T-helper 1 cell treated with Interleukin-12 subunit alpha and Interleukin-12 subunit beta and Interleukin-4 antibody, amounts not matched to agents 30 μg/mL and 1 μg/mL, for 36 hours (primary cell): Measurements from ENCODE around the gene ARHGEF10L.

Source experiments
- H3K27ac Mint-ChIP-seq: one replicate; pipeline ENCODE4 v1.8.0; 2021; ENCODE audit warnings: mild to moderate bottlenecking, mixed read lengths
- H3K27me3 Mint-ChIP-seq: one replicate; pipeline ENCODE4 v1.8.0; 2021; ENCODE audit warnings: low read depth, mixed read lengths
- H3K36me3 Mint-ChIP-seq: one replicate; pipeline ENCODE4 v1.8.0; 2021; ENCODE audit warnings: low read depth, mixed read lengths
- H3K4me1 Mint-ChIP-seq: one replicate; pipeline ENCODE4 v1.8.0; 2021; ENCODE audit warnings: low read depth, mixed read lengths
- H3K4me3 Mint-ChIP-seq: one replicate; pipeline ENCODE4 v1.8.0; 2021; ENCODE audit warnings: mild to moderate bottlenecking, moderate library complexity, mixed read lengths
- H3K9me3 Mint-ChIP-seq: one replicate; pipeline ENCODE4 v1.8.0; 2021; ENCODE audit warnings: mixed read lengths

The ARHGEF10L gene

GRCh38 chr1:17566417-17566816 lies 26.9 kb downstream of the ARHGEF10L start:
- Mint-ChIP-seq H3K36me3 (no peaks in the 10 kb centered on the region), H3K27me3 (no peaks in the 10 kb centered on the region), H3K27ac (no peak overlapping the region), H3K4me1 (no peaks in the 10 kb centered on the region), H3K4me3 (no peak overlapping the region), H3K9me3 (no peaks in the 10 kb centered on the region)

DNA sequence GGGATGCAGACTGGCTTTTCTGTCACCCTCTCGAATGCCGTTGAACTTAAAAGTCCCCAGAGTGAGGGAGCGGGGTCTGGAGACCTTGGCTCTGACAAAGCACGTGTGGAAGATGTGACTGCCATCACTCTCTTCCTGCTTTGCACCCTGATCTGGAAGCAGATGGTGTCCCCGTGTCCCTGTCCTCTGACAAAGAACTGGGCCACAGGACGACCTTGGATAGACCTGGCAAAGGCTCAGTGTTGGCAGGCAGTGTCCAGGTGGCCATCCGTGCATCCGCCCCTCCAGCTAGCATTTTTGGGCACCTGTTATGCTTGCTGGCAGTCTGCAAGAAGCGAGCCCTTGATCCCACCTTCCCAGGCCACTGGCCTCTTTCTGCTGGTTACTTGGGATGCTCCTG lies 27.4 kb downstream of the ARHGEF10L start:
- Mint-ChIP-seq H3K9me3 (no peaks in the 10 kb centered on the region), H3K36me3 (no peaks in the 10 kb centered on the region), H3K27ac (no peak overlapping the region), H3K4me3 (no peak overlapping the region), H3K27me3 (no peaks in the 10 kb centered on the region), H3K4me1 (no peaks in the 10 kb centered on the region)

DNA sequence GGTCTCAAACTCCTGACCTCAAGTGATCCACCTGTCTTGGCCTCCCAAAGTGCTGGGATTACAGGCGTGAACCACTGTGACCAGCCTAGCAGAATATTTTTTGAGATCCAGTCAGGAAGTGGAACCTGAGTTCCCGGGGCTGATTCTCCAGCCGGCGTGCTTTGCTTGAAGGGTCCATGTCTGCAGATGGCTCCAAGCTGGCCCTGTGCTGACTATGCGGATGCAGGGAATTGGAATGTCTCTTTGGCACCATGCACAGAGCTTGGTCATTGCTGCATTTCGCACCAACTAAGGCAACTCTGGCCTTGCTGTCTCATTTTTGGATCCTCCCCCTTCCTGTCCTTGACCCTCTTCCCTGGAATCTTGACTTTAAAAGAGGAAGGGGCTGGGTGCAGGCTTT lies 28.1 kb downstream of the ARHGEF10L start:
- Mint-ChIP-seq H3K9me3 (no peaks in the 10 kb centered on the region), H3K4me1 (no peaks in the 10 kb centered on the region)

DNA sequence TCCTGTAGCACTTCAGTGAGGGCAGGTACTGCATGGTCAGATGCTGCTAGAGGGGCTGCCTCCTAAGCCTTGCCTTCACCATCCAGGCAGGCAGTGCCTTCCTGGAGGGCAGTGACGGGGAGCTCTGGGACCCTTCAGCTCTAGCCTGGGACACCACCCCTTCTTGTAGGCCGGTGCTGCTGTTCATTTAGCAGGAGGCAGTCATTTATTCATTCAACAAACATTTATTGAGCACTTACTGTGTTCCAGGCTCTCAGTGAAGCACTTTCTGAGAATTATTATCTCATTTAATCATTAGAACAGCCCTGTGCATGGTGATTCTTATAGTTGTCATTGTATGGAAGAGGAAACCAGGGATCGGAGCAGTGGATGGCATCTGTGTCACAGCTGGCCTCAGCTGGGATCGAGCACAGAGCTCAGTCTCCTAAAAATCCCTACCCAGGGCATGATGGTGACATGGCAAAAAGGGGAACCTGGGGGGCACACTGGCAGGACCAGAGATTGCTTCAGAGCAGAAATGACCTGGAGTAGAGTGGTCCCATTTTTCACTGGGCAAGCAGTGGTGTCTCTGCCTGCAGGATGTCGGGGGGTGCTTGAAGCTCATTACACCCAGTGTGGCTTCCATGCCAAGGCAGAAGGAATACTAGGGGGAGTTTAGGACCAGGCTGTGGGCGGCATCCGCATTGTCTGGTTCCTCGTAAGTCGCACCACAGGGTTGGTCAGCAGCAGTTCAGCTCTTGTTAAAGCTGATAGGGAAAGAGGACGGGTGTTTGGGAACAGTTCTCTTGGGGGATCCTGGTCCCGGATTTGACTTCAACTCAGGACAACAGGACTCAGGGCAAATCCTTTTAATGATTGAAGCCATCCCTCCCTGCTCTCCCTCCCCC lies 28.8 kb downstream of the ARHGEF10L start:
- H3K27me3 Mint-ChIP-seq: no peaks in the 10 kb centered on the region
- H3K9me3 Mint-ChIP-seq: no peaks in the 10 kb centered on the region
- no peaks in the 10 kb centered on the region for H3K4me1 Mint-ChIP-seq
- H3K36me3 Mint-ChIP-seq: no peaks in the 10 kb centered on the region
- H3K27ac Mint-ChIP-seq: no peak overlapping the region
- no peak overlapping the region for H3K4me3 Mint-ChIP-seq

More for the DNA sequence above, 28.1 kb downstream of the ARHGEF10L start:
- no peak overlapping the region for H3K4me3 Mint-ChIP-seq
- H3K27me3 Mint-ChIP-seq: no peaks in the 10 kb centered on the region
- no peaks in the 10 kb centered on the region for H3K36me3 Mint-ChIP-seq
- H3K27ac Mint-ChIP-seq: no peak overlapping the region

- Mint-ChIP-seq H3K4me3 (no peak overlapping the region), H3K9me3 (no peaks in the 10 kb centered on the region), H3K27ac (no peak overlapping the region), H3K27me3 (no peaks in the 10 kb centered on the region), H3K36me3 (no peaks in the 10 kb centered on the region), H3K4me1 (no peaks in the 10 kb centered on the region)
Measured at GRCh38 chr1:17569200-17570139, 30.0 kb downstream of the ARHGEF10L start.

GRCh38 chr1:17570228-17570627 lies 30.7 kb downstream of the ARHGEF10L start:
- no peak overlapping the region for H3K4me3 Mint-ChIP-seq
- H3K27me3 Mint-ChIP-seq: no peaks in the 10 kb centered on the region
- no peaks in the 10 kb centered on the region for H3K9me3 Mint-ChIP-seq
- H3K36me3 Mint-ChIP-seq: no peaks in the 10 kb centered on the region
- H3K4me1 Mint-ChIP-seq: no peaks in the 10 kb centered on the region
- no peak overlapping the region for H3K27ac Mint-ChIP-seq

DNA sequence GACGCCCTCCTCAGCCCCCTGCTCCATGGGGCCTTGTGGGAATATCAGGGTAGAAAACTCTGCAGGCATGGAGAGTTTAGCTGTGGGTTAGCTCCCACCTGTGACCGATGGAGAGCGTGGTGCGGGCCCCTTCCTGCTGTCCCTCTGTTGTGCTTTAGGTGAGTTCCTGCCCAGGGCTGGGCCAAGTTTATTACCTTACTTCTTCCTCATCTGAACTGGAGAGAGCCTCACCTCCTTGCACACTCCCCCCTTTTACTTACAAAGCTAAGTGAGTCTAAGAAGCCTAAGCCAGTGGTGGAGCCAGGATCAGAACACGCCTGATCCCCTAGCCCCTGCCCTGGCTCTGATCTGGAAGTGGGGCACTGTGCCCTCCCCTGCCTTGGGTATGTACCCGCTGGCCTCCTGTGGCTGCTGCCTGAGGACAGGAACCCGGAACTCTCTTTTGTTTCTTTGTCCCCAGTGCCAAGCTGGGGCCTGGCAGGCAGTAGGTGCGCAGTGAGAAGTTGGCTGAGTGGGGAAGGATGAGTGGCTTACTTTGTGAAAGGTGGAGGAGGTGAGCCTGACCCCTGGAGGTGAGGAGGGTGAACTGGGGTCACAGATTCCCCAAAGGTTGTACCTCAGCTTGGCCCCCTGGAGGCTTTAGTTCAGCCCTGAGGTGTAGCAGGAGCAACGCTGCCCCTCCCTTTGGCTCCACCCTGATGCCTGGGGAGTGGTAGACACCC lies 32.9 kb downstream of the ARHGEF10L start:
- H3K27ac Mint-ChIP-seq: no peak overlapping the region

DNA sequence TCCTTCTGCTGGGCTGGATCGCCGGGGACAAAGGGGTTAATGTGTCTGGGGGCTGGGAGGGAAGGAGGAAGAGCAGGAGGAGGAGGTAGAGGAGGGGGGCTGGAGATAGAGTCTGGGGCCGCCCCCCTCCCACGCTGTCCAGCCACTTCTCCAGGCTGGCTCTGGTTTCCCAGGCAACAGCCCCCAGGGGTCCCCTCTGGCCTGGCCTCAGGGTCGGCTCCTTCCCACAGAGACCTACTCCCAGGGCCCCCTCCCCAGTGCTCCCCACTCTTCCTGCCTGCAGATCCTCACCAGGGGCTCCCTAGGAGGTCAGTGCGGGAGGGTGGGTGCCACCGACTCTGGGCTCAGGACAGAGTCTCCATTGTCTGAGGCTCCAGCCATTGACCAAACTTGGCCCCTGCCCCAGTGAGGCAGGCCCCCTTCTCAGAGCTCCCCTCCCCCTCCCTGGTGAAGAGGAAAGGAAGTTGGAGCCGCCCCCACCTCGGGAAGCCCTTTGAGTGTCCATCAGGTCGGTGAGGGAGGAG lies 34.1 kb downstream of the ARHGEF10L start:
- Mint-ChIP-seq H3K9me3 (no peaks in the 10 kb centered on the region), H3K4me3 (no peak overlapping the region), H3K27me3 (no peaks in the 10 kb centered on the region), H3K4me1 (no peaks in the 10 kb centered on the region), H3K36me3 (no peaks in the 10 kb centered on the region), H3K27ac (no peak overlapping the region)

More for the DNA sequence above, 32.9 kb downstream of the ARHGEF10L start:
- H3K27me3 Mint-ChIP-seq: no peaks in the 10 kb centered on the region
- no peak overlapping the region for H3K4me3 Mint-ChIP-seq
- no peaks in the 10 kb centered on the region for H3K36me3 Mint-ChIP-seq
- no peaks in the 10 kb centered on the region for H3K9me3 Mint-ChIP-seq
- no peaks in the 10 kb centered on the region for H3K4me1 Mint-ChIP-seq

GRCh38 chr1:17574516-17574915 lies 35.0 kb downstream of the ARHGEF10L start:
- H3K27me3 Mint-ChIP-seq: no peaks in the 10 kb centered on the region

DNA sequence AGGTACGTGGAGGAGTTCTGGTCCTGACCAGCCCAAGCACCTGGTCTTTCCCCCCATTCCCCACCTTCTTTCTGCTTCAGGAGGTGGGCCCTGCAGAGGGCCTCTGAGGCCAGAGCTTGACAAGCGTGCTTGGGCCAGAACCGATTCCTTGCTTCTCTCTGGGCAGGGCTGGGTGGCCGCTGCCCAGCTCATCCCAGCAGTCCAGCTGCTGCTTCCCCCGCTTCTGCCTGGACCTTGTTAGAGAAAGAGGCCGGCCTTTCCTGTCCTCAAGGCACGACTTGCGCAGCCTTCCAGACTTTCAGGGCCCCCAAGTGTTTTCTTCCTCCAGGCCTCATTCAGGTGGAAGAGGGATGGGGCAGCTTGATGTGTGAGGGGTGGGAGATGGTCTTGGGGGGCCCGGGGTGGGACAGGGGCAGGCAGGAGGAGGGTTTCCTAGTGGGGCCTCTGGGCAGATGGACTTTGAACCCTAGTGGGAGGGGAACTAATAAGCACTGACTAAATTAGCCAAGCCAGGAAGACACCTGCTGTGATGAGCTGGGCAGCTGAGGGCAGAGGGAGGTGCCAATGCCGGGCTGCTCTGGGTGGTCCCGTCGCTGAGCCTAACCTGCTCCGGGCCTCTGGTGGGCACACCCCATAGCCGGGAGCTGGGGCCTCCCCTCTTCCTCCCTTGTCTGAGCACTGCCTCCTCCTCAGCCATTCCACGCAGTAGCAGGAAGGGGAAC lies 36.5 kb downstream of the ARHGEF10L start:
- Mint-ChIP-seq H3K36me3 (no peaks in the 10 kb centered on the region), H3K27me3 (no peaks in the 10 kb centered on the region), H3K9me3 (no peaks in the 10 kb centered on the region), H3K4me3 (no peak overlapping the region), H3K27ac (no peak overlapping the region), H3K4me1 (no peaks in the 10 kb centered on the region)

More at GRCh38 chr1:17574516-17574915, 35.0 kb downstream of the ARHGEF10L start:
- Mint-ChIP-seq H3K9me3 (no peaks in the 10 kb centered on the region), H3K36me3 (no peaks in the 10 kb centered on the region), H3K27ac (no peak overlapping the region), H3K4me3 (no peak overlapping the region), H3K4me1 (no peaks in the 10 kb centered on the region)

GRCh38 chr1:17576519-17576853 lies 37.0 kb downstream of the ARHGEF10L start:
- H3K4me1 Mint-ChIP-seq: no peaks in the 10 kb centered on the region
- H3K27ac Mint-ChIP-seq: no peak overlapping the region
- no peaks in the 10 kb centered on the region for H3K36me3 Mint-ChIP-seq
- H3K27me3 Mint-ChIP-seq: no peaks in the 10 kb centered on the region
- H3K9me3 Mint-ChIP-seq: no peaks in the 10 kb centered on the region
- H3K4me3 Mint-ChIP-seq: no peak overlapping the region

DNA sequence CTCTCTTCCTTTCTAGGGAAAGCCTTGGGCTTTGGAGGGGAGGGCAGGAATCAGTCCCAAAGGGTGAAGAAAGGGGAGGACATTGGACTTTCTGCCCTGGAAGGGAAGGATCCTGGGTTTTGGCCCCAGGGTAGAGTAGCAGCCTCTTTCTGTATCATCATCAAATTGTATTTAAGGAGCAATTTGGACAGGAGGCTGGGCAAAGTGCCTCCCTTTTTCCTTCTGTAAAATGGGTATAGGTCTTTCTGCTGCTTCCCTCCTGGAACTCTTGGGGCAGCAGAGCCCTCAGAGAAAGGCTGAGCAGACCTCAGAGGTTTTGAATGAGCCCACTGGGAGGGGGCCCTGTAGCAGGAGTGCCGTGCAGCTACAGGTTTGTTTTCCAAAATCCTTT lies 38.4 kb downstream of the ARHGEF10L start:
- no peaks in the 10 kb centered on the region for H3K9me3 Mint-ChIP-seq
- no peaks in the 10 kb centered on the region for H3K4me1 Mint-ChIP-seq
- no peak overlapping the region for H3K27ac Mint-ChIP-seq
- no peaks in the 10 kb centered on the region for H3K27me3 Mint-ChIP-seq
- H3K36me3 Mint-ChIP-seq: no peaks in the 10 kb centered on the region
- H3K4me3 Mint-ChIP-seq: no peak overlapping the region

DNA sequence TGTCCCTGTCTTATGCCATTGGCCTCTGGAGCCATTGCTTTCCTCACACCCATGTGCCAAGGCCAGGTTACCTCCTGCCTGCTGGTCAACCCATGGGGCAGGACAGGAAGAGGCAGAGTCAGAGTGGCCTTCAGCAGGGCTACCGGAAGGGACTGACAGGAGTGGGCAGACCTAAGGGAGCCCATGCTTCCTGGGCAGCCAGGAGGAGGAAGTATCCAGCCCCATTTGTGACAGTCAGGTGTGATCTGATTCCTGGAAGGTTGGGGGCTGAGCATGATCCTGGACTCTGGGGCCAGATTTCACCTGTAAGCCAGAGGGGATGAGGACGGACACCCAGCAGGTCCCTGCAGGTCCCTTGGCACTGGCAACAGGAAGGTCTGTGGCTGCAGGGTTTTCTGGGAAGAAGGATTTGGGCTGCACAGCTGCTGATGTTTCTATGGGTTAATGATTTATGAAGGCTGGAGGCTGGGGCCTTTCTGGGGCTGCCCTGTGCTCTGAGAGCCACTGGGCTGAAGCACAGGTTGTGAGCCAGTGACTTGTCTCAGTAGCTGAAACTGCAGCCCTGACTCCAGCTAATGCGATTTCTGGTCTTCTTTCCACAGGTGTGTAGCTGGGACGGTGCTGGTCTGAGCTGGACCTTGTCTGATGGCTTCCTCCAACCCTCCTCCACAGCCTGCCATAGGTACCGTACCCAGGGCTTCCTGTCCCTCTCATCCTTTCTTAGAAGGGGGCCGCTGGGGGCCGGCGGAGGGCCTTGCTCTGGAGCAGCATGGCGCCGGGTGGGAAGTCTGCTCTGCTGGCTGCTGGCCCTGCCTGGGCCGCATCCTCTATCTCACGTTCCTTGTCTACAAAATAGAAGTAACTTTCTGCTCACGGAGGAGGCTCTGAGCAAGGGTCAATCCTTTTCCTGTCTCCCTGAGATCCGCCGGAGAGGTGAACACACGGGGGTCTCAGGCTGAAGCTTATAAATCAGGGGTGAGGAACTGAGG lies 40.7 kb downstream of the ARHGEF10L start:
- no peaks in the 10 kb centered on the region for H3K27me3 Mint-ChIP-seq
- H3K36me3 Mint-ChIP-seq: no peaks in the 10 kb centered on the region
- H3K9me3 Mint-ChIP-seq: no peaks in the 10 kb centered on the region
- no peak overlapping the region for H3K27ac Mint-ChIP-seq
- H3K4me1 Mint-ChIP-seq: no peaks in the 10 kb centered on the region
- H3K4me3 Mint-ChIP-seq: no peak overlapping the region
